Measurements from ENCODE around the gene ADCY5.

ADCY5 gene

GRCh38 chr3:123326531-123326930 is 122.4 kb downstream of the ADCY5 start:
- no peak for DNase-seq (ENCODE audit: low read depth in 3 of 3)

GRCh38 chr3:123325766-123326256 is 123.1 kb downstream of the ADCY5 start:
- DNase-seq (ENCODE audit: low read depth in 3 of 3) = no peak

DNA sequence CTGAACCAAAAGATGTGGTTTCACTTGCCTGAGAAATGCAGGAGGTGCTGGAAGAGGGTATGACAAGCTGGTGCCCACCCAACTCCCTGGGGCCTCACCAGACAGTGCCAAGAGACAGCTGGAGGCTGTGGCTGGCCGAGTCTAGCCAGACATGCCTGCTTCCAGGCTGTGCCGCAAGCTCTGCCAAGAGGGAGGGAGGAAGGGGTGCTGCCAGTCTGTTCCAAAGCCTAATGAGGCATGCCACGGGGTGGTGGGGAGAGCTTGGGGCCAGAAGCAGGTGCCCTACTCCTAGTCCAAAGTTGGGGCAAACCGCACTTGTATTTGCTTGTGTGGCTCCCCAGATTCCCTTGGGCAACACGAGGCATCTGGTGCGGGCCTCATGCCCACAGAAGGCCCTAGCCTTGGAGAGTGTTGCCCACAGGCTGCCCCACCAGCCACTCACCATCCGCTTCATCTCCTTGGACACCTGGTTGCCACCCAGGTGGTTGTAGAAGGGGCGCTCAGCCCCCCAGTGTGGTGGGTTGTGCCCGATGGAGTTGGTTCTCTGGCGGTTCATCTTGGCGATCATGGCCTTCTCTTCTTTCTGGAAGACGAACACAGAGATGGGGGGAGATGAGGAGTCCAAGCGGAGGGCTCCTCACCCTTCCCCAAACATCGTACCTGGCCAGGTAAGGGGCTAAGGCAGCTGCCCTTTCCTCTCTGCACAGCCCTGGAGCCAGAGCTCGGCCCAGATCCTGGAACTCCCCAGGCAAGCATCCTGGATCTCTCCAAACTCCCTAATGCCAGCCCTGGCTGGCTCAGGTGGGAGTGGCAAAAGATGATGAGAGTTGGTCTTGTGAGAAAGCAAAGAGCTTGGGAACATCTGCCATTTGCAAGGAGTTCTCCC is 123.8 kb downstream of the ADCY5 start:
- DNase-seq (ENCODE audit: low read depth in 3 of 3) = no peak

GRCh38 chr3:123323781-123324180 is 125.1 kb downstream of the ADCY5 start:
- DNase-seq (ENCODE audit: low read depth in 3 of 3) = no peak

DNA sequence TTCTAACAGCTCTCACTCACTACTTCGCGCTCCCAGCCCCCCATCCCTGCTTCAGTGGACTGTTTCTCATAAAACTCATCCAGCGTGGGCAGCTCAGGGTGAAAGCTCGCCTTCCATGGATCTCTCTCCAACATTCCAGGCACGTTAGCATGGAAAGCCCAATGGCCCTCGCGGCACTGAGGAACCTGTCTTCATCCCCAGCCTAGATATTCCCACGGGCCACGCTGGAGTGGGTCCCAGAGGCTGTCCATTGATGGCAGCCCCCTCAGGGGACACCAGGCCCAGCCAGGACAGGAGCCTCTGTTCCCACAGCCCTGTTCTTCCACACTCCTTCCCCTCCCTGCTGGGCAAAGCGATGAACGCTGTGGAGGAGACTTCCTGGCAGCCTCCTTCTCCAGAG is 126.0 kb downstream of the ADCY5 start:
- DNase-seq (ENCODE audit: low read depth in 3 of 3) = no peak

DNA sequence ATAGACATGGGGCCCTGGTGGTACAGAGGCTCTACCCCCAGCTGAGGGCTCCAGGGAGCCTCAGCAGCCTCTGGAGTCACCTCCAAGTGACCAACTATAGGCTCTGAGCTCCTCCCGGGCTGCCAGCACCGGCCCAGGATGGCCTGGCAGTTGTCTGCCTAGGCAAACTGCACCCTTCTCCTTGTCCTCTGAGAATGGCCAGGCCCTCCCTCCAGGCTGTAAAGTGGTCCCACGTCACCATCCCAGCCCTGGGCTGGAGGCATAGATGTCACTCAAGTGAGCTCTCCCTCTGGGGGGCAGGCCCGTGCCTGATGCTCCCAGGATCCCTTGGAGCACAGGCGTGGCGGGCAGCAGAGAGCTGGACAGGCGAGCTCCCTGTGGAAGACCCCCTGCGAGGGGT is 127.1 kb downstream of the ADCY5 start:
- no peak for DNase-seq (ENCODE audit: low read depth in 3 of 3)

DNA sequence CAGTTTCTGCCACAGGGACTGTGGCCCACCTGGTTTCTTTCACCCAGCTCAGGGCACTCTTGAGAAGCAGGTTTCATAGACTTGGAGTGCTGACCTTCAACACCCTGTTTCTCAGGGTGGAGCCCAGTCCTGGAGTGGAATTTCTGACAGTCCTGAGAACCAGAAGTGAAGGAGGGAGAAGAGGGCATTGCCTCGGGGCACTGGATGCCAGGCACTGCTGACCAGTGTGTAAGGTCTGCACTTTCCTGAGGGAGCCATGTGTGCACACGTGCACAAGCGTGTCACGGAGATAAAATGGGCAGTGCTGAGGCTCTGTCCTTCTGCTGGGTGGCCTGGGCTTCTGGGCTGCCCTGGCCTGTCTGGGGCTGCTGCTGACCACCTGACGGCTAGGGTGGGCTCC is 128.7 kb downstream of the ADCY5 start:
- no peak for DNase-seq (ENCODE audit: low read depth in 3 of 3)

- no peak for DNase-seq (ENCODE audit: low read depth in 3 of 3)
Measured at GRCh38 chr3:123319760-123320159, 129.1 kb downstream of the ADCY5 start.

- no peak for DNase-seq (ENCODE audit: low read depth in 3 of 3)
Measured at GRCh38 chr3:123318374-123318773, 130.5 kb downstream of the ADCY5 start.

DNA sequence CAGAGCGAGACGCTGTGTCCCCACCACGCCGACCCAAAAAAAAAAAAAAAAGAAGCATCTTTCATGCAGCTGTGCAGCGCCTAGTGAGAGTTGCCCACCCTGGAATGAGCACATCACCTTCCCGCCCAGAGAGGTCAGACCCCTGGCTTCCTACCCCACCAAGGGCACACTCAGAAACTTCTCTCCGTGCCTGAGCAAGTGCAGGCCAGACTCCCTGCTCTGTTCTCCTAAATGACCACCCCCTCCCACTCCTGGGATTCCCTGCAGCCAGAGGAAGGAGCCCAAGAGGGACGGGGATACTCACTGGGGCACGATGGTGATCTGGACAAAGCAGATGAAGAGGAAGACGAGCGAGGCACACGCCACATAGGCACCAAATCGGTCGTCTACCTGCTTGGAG is 131.2 kb downstream of the ADCY5 start:
- no peak for DNase-seq (ENCODE audit: low read depth in 3 of 3)

- DNase-seq (ENCODE audit: low read depth in 3 of 3) = no peak
Measured at GRCh38 chr3:123315271-123315595, 133.7 kb downstream of the ADCY5 start.

DNA sequence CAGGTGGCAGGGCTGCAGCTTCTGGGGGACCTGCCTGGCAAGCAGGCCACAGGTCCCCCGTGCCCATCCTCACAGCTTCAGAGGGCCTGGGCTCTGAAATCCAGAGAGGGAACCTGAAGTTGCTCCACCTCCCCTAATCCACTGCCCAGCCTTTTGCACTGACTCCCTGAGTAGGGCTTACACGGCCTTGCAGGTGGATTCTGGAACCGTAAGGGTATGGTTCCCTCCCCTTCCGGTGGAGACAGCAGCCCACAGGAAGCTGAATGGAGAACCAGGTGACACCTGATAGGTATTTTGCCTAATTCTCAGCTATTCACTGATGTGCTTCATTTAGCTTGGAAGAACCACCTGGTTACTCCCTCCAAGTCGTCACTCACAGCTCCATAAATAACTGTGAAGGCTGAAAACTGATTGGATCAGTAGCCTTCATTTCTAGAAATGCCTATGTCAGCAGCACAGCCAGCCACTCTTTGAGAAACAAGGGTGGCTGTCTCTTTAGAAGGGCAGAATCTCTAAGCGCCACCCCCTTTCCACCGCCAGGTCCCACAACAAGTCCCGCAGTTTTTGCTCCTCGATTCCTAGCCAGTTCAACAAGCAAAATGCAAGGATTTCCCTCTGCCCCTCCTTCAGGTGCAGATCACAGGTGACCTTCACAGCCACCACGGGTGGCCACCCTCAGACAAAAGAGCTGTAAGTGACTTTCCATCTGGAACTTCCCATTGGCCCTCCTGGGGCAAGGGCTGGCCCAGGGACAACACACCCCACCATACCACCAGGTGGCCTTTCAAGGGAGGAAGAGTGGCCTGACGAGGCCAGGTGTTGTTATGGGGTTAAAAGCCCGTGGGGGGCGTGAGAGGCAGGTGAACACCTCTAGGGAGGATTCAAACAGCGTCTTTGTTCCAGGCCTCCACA is 134.3 kb downstream of the ADCY5 start:
- DNase-seq (ENCODE audit: low read depth in 3 of 3) = no peak

DNA sequence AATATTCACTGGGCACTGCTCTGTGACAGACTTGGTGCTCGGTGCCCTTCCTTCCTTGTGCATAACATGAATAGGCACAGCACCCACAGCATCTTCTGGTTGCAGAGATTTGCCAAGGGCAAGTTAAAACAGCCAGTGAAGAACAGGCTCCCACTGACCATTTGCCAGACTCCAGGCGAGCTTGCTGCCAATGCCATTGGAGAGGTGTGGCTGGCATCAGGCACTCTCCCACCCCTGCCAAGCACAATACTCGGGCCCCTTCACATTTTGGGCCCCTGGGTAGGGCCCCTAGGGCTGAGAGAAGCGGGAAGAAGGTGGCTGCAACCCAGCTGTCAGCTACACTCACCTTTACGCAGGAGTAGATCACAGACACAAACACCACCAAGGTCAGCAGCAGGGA is 135.0 kb downstream of the ADCY5 start:
- DNase-seq (ENCODE audit: low read depth in 3 of 3) = no peak

DNA sequence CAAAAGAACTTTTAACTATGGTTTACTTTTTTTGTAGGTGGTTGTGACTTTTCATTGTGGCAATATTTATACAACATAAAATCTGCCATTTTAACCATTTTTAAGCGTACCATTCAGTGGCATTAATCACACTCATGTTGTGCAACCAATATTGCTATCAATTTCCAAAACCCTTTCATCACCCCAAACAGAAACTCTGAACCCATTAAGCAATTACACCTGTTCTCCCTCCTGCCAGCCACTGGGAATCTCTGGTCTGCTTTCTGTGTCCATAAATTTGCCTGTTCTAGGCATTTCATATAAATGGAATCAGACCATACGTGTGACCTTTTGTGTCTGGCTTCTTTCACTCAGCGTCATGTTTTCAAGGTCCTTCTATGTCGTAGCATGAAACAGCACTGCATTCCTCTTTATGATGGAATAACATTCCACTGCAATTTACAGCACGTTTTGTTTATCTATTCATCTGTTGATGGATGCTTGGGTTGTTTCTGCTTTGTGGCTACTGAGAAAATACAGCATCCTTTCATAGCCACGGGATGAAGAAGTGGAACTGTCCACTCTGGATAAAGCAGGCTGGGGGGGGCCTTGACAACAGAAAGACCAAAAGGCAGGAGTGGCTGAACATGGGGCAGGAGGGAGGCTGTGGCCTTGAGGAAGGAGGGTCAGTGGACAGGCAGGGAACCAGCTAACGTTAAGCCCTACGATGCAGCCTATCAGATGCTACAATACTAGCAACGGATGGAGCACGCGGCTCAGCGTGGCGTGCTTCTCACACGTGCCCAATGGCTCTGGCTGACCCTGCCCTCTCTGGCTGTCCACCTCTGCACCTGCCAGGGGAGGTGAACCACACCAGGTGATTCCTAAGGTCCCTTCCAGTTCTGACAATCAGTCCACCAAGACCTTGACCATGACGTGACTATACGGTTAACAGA is 136.3 kb downstream of the ADCY5 start:
- no peak for DNase-seq (ENCODE audit: low read depth in 3 of 3)

DNA sequence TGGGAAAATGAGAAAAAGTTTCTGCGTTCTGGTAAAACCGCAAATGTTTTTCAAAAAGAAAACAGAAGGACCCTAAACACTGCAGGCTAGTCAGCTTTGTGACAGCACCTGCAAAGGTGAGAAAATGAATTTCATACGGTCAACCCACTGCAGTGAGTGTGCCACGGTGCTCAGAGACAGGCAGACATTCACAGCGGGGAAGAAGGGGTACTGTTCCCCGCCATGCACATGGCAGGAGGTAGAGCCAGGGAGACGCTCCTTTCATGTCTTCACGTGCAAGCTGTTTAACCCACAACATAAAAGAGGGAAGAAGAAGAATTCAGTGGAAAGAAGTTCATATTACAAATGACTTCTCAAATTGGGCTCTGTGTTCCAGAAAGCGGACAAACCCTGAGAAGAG is 137.7 kb downstream of the ADCY5 start:
- no peak for DNase-seq (ENCODE audit: low read depth in 3 of 3)

GRCh38 chr3:123310741-123311140 is 138.1 kb downstream of the ADCY5 start:
- no peak for DNase-seq (ENCODE audit: low read depth in 3 of 3)

DNA sequence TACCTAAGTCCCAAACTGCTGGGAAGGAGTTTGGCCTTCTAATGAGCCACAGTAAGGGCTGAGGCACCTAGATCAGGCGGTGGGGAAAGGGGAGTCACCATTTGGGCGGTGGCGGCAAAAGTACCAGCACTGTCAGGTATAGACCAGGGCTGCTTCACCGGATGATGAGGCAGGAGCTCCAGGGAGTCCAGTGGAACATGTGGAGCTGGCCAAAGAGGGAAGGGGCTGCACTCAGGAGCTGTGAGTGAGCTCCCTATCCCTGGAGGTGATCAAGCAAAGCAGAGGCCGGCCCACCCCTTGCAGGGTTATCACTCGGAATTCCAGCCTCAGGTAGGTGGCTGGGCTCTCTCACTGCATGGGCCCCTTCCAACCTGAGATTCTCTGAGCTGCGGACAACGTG is 138.7 kb downstream of the ADCY5 start:
- no peak for DNase-seq (ENCODE audit: low read depth in 3 of 3)

- no peak for DNase-seq (ENCODE audit: low read depth in 3 of 3)
Measured at GRCh38 chr3:123307064-123307463, 141.8 kb downstream of the ADCY5 start.

DNA sequence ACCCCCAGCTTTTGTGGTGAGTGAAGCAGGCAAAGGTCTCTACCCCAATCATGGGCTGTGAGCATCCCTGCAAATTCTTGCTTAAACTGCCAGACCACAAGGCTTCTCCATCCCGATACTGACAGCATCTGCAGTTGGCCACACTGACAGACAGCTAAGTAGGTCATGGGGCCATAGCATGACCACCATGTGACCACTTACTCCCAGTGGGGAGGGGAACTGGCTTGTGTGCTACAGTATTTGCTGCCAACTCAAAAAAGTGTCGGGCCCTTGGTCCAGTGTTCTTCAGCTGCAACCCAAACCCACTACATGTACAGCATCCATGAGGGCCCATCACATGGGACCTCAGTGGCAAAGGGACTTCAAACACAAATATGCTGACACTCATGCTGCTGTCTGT is 143.7 kb downstream of the ADCY5 start:
- DNase-seq (ENCODE audit: low read depth in 3 of 3) = no peak

DNA sequence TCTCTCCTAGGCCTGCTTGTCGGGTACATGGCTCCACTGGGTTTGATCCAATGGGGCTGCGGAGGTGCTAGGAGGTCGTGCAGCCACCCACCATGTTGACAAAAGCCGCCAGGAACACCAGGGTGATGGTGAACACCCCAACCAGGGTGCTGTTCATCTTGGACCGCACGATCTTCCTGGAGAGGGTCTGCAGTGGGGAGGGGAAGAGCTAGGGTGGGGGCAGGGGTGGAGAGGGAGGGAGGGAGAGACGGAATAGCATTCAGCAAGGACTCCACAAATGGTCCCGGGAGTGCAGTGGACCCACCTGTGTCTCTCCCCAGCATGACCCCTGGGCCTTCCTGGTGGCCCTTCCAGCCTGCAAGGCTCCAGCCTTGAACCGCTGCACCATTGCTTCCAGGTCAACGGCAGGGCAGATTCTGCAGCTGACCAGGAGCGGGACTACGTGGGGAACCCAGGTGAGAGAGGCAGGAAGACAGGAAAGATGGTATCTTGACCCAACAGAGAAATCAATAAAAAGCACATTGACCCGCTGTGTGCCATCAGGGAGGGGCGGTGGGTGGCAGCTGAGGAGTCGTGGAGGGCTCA is 144.8 kb downstream of the ADCY5 start:
- DNase-seq (ENCODE audit: low read depth in 3 of 3) = no peak

- no peak for DNase-seq (ENCODE audit: low read depth in 3 of 3)
Measured at GRCh38 chr3:123302961-123303360, 145.9 kb downstream of the ADCY5 start.
